HG03045 (cell line): ENCODE data around the gene PPP2R3A.

Experiments
- ATAC-seq: cut with Tn5 transposase; IDR thresholded peaks from one replicate; pipeline ENCODE4 v1.9.1; 2021; ENCODE audit warnings: mild to moderate bottlenecking, moderate library complexity; ENCODE audit not compliant: unreplicated experiment

The PPP2R3A gene

DNA sequence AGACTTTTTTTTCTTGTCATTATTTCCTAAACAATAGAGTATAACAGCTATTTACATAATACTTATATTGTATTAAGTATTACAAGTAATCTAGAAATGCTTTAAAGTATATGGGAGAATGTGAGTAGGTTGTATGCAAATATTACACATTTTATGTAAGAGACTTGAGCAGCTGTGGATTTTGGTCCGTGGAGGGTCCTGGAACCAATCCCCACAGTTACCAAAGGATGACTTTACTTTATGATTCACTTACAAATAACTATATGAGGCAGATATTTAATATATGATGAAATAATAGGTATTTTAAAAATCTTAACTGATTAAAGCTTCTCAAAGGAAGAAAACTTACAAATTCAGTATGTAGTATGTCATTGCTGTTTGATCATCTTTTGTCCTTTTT lies 56.3 kb downstream of the PPP2R3A start:
- no peak for ATAC-seq

DNA sequence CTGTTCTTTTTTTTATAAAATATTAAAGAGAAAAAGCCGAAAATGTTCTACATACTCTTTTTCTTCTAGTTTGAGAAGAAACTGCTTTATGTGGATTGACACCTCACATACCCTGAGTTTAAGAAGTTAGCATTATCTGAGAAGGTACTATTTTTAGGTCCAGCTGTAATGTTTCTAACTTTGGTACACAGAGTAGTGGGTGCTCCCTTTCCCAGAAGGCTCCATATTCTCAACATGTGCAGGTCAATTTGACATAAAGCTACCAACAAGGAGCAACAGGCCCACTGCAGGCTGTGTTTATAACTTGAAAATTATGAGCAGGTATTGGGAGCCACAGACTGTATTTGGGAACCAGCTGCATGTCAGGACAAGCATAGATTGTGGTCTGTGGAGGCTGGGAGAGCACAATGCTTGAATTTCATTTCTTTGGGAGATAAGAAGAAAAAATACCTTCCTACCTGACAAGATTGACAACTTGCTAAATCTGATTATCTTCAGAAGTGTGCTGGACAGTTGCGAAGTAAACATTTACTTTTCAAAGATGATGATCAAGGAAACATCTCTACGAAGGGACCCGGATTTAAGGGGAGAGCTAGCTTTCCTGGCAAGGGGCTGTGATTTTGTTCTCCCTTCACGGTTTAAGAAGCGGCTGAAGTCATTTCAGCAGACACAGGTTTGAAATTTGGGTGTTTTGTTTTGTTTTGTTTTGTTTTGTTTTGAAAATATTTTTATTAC lies 57.2 kb downstream of the PPP2R3A start:
- no peak for ATAC-seq

DNA sequence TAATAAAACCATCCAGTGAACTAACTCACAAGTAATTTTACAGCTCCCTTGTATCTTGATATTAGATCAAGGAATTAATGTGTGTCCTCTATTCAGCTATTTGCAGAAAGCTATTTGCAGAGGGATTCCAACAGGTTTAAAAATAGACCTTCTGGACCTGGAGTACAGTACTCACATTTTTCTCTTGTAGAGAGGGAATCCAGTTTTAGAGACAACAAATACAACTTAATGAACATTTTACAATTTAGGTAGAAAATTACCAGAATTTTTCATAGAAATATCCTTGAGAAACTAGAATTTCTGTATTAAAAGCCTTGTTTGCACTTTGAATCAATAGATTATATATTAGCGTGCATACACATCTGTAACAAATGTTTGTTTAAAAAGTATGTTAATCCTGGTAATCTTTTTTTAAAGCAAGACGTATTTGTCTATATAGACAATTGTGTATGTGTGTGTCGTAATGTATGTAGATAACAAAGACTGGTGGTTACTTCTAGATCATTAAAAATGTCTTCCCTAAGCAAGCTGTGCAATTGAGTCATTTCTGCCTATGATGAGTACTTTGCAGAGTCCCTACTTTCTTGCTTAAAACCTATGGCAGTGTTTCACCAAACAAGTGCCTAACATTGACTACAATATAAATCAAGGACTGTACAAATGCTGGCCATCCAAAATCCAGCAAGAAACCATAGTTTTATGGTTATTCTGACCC lies 57.9 kb downstream of the PPP2R3A start:
- no peak for ATAC-seq

DNA sequence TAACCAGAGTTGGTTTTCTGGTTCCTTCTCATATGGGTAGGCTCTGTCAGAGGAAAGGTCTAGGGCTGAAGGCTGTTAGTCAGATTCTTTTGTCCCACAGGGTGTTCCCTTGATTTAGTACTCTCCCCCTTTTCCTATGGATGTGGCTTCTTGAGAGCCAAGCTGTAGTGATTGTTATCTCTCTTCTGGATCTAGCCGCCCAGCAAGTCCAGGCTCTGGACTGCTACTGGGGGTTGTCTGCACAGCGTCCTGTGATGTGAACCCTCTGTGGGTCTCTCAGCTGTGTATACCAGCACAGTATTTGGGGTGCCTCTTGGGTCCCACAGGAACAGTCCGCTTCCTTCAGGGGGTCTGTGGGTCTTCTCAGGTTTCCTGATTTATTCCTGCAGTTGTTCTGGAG lies 70.8 kb downstream of the PPP2R3A start:
- no peak for ATAC-seq

DNA sequence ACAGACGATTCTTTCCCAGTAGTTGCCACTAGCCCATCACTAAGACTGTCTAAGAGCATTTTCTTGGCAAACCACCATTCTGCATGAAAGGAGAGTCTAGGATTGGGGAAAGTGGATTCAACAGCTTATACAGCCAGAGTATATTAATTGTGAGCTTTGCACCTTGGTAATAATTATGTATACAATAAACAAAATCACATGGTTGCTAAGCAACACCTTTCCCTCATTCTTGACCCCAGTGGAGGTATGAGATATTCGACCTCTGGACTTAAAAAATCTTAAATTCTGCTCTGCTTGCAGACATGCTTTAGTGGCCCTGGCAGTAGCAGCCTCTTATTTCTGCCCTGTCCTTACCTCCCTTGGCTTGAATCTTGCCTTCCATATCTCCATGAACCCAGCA lies 73.1 kb downstream of the PPP2R3A start:
- no peak for ATAC-seq

DNA sequence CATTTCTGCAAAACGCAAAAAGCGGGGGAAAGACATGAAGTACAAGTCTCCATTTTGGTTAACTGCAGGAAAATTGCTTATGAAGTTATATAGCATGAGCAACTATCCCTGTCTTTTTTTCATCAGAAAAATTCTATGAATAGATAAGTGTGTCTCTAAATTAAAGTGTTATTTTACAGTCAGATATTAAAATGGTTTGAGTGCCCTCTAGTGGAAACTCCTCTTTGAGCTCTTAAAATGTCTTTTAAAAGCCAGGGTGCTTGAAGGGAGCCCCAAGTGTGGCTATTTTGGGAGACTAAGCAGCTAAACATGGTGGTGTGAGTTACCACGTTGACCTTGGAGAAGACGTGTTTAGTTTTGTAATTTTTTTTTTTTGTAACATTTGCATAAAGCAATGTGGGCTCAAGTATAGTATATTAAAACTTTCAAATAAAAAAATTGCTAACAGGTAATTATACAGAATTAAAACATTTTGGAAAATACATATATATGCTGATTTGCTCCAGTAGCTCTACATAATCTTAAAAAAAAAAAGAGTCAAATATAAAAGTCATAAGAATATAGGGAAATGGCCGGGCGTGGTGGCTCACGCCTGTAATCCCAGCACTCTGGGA lies 77.2 kb downstream of the PPP2R3A start:
- no peak for ATAC-seq

DNA sequence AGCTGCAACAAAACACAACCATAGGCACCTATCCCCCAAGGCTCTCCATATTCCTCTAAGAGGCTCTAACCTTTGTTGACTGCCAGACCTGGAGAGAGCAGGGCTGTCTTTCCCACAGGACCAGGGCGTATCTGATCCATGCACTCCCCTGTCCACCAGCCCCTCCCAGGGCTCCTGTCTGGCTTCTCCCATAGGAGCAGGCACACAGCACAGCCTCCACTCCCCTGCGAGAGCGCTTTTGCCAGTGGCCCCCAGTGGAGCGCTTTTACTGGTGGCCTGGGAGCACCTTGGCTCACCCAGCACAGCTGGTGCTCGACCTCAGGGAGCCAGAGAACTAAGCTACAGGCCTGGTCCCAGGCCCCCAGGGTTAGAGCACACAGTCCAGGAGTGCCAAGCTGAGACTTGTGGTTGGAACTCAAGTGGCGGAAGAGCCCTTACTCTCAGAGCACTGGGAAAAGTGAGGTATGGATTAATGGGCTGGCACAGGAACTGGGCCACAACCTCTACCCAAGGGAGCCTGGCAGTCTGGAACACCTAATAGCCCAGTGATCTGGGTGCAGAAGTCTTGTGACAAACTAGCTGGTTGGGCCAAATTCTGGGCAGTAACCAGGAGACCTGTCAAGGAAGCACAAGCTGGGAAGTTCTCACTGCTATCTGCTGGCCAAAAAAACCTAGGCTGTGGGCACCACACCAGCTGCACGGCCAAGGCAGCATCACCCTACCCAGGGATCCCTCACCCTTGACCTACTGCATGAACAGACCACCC lies 79.6 kb downstream of the PPP2R3A start:
- no peak for ATAC-seq

DNA sequence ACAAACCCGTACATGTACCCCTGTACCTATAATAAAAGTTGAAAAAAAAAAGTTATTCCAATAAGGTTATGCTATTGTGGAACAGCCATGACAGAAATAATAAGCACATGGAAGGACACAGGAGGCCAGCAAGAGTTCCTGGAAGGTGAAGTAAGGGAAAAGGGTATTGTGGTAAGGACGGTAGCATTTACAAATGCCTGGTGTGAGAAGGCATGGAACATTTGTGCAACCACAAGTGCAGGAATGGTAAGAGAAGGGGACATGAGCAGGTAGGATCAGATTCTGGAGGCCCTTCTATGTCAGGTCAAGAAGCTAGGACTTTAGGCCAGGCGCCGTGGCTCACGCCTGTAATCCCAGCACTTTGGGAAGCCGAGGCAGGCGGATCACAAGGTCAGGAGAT lies 82.5 kb downstream of the PPP2R3A start:
- ATAC-seq = no peak

DNA sequence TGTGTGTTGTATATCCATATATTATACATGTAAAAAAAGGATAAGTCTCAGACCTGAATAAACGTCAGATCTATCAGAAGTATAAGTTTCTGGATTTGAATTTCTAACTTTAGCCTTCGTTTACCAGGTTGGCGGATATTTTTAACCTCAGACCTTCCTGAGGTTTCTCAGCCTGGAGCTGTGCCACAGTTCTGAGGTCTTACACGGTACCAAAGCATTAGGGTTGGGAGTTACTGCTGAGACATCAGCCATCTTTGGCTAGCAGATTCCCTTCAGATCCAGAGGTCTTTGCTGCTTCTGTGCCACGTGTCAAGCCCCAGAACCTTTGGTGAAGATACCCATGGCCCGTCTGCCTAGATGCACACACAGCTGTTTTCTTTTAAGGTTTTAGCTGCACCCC lies 84.7 kb downstream of the PPP2R3A start:
- no peak for ATAC-seq

DNA sequence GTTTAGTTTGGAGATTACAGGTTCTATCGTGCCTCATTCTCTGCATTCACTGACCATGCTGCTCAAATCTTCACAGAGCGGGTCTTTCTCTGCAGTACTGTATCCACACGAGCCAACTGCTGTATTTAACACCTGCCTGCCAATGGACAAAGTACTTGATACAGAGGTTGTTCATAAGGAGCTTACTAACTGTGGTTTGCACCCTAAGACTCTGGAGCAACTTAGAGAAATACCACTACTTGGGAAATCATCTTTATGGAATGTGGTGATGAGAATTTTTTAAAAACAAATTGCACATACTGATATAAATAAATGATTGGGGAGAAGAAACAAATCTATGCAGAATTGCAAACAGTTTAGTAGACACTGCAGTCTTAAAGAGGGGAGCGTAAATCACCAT lies 90.0 kb downstream of the PPP2R3A start:
- no peak for ATAC-seq

DNA sequence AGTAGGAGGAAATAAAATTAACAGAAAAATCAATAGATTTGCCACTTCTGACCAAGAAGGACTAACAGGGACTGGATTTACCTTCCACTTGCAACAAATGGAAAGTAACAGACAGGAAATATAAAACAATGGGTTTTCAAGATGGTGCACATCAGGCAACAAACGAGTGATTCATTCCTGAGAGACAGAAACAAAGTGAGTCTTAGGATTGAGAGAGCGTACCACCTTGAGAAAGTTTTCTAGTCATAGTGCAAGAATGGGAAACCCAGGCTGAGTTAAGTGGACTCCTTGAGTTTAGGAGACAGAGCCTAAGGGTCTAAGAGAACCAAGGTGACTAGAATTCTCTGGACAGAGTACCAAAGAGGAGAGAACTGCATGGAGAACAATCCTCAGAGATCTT lies 101.7 kb downstream of the PPP2R3A start:
- no peak for ATAC-seq

DNA sequence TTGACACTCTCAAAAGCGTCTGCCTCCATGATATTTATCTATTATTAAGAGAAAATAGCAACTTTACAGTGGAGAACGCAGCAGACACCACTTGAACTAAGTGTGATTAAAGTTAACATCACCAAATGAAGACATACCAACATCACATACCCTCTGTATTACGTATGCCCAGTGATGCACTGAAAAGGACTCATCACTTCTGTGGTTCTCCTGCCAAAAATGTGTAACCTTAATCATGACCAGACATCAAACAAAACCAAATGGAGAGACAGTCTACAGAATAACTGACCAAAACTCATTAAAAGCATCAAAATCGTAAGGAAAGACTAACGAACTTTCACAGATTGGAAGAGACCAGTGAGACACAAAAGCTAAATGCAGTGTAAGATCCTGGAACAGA lies 103.2 kb downstream of the PPP2R3A start:
- no peak for ATAC-seq

DNA sequence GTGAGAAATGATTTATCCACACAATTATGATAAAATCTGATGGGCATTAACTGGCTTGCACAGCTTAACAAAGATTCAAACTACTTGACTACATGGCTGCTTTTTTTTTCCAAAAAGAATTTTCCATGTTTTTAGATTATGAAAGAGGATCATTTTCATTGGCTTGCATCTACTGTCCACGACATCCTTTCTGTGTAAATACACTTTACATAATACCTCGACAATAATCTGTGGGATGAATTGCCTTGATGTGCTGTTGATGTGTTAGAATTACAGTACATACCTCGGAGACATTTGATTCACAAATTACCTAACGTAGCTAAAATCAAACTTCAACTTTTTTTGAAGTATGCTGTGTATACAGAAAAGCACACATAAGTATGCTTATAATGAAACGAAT lies 104.4 kb downstream of the PPP2R3A start:
- no peak for ATAC-seq

DNA sequence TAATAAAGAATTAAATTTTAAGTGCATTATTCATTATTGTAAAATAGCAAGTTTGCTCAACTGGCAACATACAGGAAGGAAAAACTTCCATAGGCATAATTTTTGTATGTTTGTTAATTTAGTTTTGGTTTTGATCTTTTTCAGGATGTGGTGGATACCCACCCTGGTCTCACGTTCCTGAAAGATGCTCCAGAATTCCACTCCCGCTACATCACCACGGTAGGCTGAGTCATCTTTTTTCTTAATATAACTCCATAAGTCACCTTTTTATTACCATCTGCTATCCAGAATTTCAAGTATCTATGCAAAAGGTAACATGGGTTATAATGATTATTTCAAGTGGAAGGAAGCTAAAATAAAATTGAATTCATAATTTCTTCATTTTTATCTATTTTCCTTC lies 104.8 kb downstream of the PPP2R3A start:
- ATAC-seq = no peak

DNA sequence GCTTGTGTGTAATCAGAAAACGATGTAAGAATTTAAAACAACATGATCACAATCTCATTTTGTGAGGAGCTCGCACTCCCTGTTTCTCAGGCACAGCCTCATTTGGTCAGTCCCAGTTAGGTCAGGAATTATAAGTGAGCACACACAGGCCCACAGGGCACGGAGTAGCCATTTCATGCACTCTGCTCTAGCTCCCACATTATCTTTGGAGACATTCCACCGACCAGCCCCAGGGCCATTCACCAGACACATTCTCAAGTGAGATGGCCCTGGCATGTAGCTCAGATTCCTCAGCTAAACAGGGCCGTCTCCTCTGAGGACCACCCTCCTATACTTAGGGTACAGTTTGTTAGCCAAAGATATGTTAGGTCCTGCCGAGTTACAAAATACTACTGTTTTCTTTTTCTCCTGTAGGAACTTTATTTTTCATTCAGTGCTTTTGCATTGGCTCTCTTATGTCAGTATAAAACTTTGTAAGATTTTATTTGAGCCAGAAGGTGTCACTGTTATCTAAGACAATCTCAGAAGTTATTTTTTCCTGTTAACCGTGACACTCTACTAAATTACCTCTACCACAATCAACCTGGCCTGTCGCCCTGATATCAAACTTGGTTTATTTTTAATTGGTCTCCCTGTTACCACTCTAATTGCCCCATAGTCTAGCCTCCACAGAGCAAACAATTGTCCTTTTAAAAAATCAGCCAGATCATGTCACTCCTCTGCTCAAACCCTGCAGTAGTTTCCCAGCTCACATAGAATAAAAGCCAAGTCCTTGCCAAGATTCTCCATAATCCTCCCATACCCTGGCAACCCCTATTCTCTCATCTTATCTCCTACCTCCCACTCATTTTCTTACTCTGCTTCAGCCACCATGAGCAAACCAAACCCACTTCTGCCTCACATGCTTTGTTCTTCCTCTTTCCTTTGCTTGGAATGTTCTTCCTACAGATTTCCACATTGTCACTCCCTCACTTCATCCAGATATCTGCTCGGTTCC lies 105.7 kb downstream of the PPP2R3A start:
- no peak for ATAC-seq

DNA sequence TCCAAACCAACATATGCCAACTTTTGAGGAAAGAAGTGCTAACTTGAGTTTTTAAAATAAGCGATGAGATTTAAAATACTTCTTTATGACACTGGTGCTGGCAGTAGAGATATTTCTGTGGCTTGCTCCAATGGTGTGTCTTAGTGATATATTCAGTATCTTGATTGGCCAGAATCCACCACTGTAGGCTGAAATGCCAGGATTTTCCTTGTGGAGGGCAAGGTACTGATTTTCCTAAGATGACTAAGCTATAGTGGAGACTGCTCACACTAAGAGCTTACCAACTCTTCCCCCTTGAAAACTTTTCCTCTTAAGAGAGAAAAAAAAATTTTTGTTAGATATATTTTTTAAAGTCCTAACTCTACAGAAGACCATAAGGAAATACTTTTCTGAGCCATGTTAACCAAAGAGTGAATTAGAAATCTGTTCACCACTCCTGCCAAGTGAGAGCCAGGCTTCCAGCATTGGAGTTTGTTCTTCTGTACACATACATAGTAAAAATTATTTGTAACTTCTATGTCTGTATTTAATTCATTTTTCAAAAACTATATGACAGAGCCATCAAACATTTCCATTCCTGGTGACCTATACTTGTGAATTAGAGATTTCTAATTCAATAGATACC lies 109.1 kb downstream of the PPP2R3A start:
- ATAC-seq = no peak

DNA sequence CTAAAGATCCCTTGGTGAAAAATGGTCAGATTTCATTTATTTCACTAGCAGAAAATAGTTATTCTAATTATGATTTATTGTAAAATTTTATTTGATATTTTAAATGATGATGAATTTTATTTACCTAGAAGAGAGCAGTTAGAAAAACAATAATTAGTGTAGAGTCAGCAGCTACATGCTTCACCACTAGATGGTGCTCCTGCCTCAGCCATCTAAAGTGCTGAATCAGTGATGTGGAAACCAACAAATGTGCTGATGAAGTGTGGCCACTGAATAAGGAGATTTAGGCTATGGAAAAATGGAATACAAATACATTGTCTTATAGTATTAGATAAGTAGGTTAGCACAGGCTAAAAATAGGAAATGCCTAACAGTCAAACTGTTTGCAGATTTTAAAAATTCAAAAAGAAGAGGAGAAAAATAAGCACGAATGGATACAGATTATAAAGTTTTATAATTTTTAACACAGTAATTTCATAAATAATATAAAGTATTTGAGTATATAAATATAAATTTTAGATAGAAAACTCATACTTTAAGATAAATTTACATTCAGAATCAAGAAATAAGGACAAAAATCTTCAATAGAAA lies 109.8 kb downstream of the PPP2R3A start:
- no peak for ATAC-seq

DNA sequence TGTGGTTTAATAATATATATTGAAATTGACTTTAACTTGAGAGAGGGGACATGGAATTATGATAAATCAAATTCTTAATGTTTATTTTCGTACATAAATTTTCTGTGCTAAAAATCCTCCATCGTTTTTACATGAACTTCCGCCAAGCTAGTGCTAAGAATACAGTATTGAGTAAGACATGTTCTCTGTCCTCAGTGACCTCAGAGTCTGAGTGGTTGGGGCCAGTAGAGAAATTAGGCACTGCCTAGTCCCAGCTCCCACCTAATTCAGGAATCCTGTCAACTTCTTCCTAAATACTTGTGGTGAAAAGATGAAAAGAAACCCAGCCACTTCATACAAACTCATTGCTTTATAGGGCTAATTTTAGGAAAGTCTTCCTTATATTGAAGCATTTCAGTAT lies 110.3 kb downstream of the PPP2R3A start:
- ATAC-seq = no peak
